Measurements from ENCODE around the gene MCL1. TPM values are rescaled to one million over a fixed set of nuclear protein-coding genes. Genes with fewer than 3 reads are reported as not detected.

MCL1 gene
- total and polyA plus RNA-seq, 2 of the 13 experiments (the other 11 are each of a cell fraction or from before 2014, with no cell fraction given) = 69.5 to 125 TPM

- TF ChIP-seq, protein P1, sequence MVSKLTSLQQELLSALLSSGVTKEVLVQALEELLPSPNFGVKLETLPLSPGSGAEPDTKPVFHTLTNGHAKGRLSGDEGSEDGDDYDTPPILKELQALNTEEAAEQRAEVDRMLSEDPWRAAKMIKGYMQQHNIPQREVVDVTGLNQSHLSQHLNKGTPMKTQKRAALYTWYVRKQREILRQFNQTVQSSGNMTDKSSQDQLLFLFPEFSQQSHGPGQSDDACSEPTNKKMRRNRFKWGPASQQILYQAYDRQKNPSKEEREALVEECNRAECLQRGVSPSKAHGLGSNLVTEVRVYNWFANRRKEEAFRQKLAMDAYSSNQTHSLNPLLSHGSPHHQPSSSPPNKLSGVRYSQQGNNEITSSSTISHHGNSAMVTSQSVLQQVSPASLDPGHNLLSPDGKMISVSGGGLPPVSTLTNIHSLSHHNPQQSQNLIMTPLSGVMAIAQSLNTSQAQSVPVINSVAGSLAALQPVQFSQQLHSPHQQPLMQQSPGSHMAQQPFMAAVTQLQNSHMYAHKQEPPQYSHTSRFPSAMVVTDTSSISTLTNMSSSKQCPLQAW (CRISPR knock-in tag; IDR thresholded peaks at IDR 0.05) = no peak; the same call in 1 of the 2 replicates
- TF ChIP-seq FOXC1 (CRISPR knock-in tag; IDR thresholded peaks at IDR 0.05; ENCODE audit: borderline replicate concordance) (no peak; the same call in 1 of the 2 replicates), ZBTB7B (CRISPR knock-in tag; IDR thresholded peaks at IDR 0.05) (peak; percentile 45; the same call in 1 of the 2 replicates), SNAI1 (CRISPR knock-in tag; IDR thresholded peaks at IDR 0.05; ENCODE audit: borderline replicate concordance) (no peak), RFX5 (IDR thresholded peaks at IDR 0.05; ENCODE audit: low read depth, low read length) (no peak), UBTF (CRISPR knock-in tag; IDR thresholded peaks at IDR 0.05) (peak; percentile 57), ZBTB7A (CRISPR knock-in tag; IDR thresholded peaks at IDR 0.05) (no peak), IKZF1 (IDR thresholded peaks at IDR 0.05) (no peak), PHF21A (CRISPR knock-in tag; IDR thresholded peaks at IDR 0.05) (peak; percentile 48; the same call in 1 of the 2 replicates), FOXA3 (CRISPR knock-in tag; IDR thresholded peaks at IDR 0.05) (peak; percentile 36; the same call in 1 of the 2 replicates), SRY (CRISPR knock-in tag; IDR thresholded peaks at IDR 0.05) (no peak), MBNL3 (CRISPR knock-in tag; conservative IDR thresholded peaks at IDR 0.05) (no peak), PRPF4 (IDR thresholded peaks at IDR 0.05; ENCODE audit: low read depth, low read length, poor library complexity, severe bottlenecking) (no peak), HDAC1 (CRISPR knock-in tag; IDR thresholded peaks at IDR 0.05) (peak; percentile 81), ZNF335 (CRISPR knock-in tag; IDR thresholded peaks at IDR 0.05) (0 out of 2 replicates have a peak, but pooled peaks have one; percentile 56), ZMYM4 (CRISPR knock-in tag; IDR thresholded peaks at IDR 0.05) (peak; percentile 50; the same call in 1 of the 2 replicates), SATB2 (CRISPR knock-in tag; IDR thresholded peaks at IDR 0.05) (no peak), JUN (CRISPR knock-in tag; IDR thresholded peaks at IDR 0.05) (no peak), SMYD3 (CRISPR knock-in tag; IDR thresholded peaks at IDR 0.05) (no peak), HNF4G (IDR thresholded peaks at IDR 0.05; ENCODE audit: borderline replicate concordance, low read depth, low read length) (peak; percentile 42; the same call in 1 of the 2 replicates), HNF4G (CRISPR knock-in tag; IDR thresholded peaks at IDR 0.05; ENCODE audit: borderline replicate concordance, low read depth) (no peak; the same call in 1 of the 2 replicates)
- TF ChIP-seq, protein P2, sequence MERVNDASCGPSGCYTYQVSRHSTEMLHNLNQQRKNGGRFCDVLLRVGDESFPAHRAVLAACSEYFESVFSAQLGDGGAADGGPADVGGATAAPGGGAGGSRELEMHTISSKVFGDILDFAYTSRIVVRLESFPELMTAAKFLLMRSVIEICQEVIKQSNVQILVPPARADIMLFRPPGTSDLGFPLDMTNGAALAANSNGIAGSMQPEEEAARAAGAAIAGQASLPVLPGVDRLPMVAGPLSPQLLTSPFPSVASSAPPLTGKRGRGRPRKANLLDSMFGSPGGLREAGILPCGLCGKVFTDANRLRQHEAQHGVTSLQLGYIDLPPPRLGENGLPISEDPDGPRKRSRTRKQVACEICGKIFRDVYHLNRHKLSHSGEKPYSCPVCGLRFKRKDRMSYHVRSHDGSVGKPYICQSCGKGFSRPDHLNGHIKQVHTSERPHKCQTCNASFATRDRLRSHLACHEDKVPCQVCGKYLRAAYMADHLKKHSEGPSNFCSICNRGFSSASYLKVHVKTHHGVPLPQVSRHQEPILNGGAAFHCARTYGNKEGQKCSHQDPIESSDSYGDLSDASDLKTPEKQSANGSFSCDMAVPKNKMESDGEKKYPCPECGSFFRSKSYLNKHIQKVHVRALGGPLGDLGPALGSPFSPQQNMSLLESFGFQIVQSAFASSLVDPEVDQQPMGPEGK (CRISPR knock-in tag; IDR thresholded peaks at IDR 0.05) = peak; percentile 95
- TF ChIP-seq, protein P3, sequence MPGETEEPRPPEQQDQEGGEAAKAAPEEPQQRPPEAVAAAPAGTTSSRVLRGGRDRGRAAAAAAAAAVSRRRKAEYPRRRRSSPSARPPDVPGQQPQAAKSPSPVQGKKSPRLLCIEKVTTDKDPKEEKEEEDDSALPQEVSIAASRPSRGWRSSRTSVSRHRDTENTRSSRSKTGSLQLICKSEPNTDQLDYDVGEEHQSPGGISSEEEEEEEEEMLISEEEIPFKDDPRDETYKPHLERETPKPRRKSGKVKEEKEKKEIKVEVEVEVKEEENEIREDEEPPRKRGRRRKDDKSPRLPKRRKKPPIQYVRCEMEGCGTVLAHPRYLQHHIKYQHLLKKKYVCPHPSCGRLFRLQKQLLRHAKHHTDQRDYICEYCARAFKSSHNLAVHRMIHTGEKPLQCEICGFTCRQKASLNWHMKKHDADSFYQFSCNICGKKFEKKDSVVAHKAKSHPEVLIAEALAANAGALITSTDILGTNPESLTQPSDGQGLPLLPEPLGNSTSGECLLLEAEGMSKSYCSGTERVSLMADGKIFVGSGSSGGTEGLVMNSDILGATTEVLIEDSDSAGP (CRISPR knock-in tag; IDR thresholded peaks at IDR 0.05; ENCODE audit: borderline replicate concordance) = peak; percentile 38; the same call in 1 of the 2 replicates
Measured at GRCh38 chr1:150552128-150552910, 27.1 kb downstream of the MCL1 start (continued).
